ENCODE results near the gene TCL1A. TPM values are rescaled to one million over a fixed set of nuclear protein-coding genes. Genes with fewer than 3 reads are reported as not detected.
"Not testable (repeated sequence)": the region's sequence is repeated elsewhere in the genome, so short reads cannot be mapped to it uniquely, and the experiment has no call there.

The TCL1A gene
- total and polyA plus RNA-seq, 12 donors: 0.22 to 0.33 TPM; not detected in 10

- 81 to 91% (median 85%) methylated on average over 3 to 4 of the region's 4 CpGs for WGBS, 4 donors
- H3K27me3 ChIP-seq: no peaks in the 10 kb centered on the region
- no peak for DNase-seq
Measured at GRCh38 chr14:95674613-95675012, 39.3 kb downstream of the TCL1A start.

GRCh38 chr14:95668235-95668772 lies 45.6 kb downstream of the TCL1A start:
- H3K27ac ChIP-seq: no peak overlapping the region
- no peak for DNase-seq
- no peaks in the 10 kb centered on the region for H3K27me3 ChIP-seq
- peaks cover 0 to 9% of the 10 kb centered on the region in 2 donors for H3K4me1 ChIP-seq (replicated peaks in 1 of 2)
- no peaks in the 10 kb centered on the region for H3K36me3 ChIP-seq (replicated peaks in 1 of 2)
- no peaks in the 10 kb centered on the region for H3K9me3 ChIP-seq (replicated peaks in 1 of 3)
- H3K4me3 ChIP-seq: no peak overlapping the region
- intact Hi-C loops (cut with DNase I): no loop called here
- no peak for TF ChIP-seq POLR2A (IDR thresholded peaks at IDR 0.05)
- TF ChIP-seq CTCF (IDR thresholded peaks at IDR 0.05): no peak
- 80 to 89% (median 86%) methylated on average over 10 of the region's 10 CpGs for WGBS, 4 donors

More at GRCh38 chr14:95674613-95675012, 39.3 kb downstream of the TCL1A start:
- Histone ChIP-seq H3K27ac (no peak overlapping the region), H3K4me1 (replicated peaks in 1 of 2) (peaks cover 5 to 17% of the 10 kb centered on the region in 2 donors), H3K4me3 (no peak overlapping the region), H3K9me3 (replicated peaks in 1 of 3) (no peaks in the 10 kb centered on the region), H3K36me3 (replicated peaks in 1 of 2) (no peaks in the 10 kb centered on the region)
- no peak for TF ChIP-seq CTCF (IDR thresholded peaks at IDR 0.05)
- no peak for TF ChIP-seq POLR2A (IDR thresholded peaks at IDR 0.05)
- intact Hi-C loops (cut with DNase I): no loop called here

GRCh38 chr14:95667249-95667693 lies 46.7 kb downstream of the TCL1A start:
- Histone ChIP-seq H3K9me3 (replicated peaks in 1 of 3) (no peaks in the 10 kb centered on the region), H3K27me3 (no peaks in the 10 kb centered on the region), H3K4me3 (no peak overlapping the region), H3K4me1 (replicated peaks in 1 of 2) (peaks cover 0 to 14% of the 10 kb centered on the region in 2 donors), H3K27ac (no peak overlapping the region), H3K36me3 (replicated peaks in 1 of 2) (no peaks in the 10 kb centered on the region)
- no peak for TF ChIP-seq POLR2A (IDR thresholded peaks at IDR 0.05)
- no peak for TF ChIP-seq CTCF (IDR thresholded peaks at IDR 0.05)
- intact Hi-C loops (cut with DNase I): no loop called here
- WGBS, 4 donors: 50 to 75% (median 67%) methylated on average over 3 of the region's 3 CpGs
- no peak for DNase-seq

- intact Hi-C loops (cut with DNase I): no loop called here
- 17 to 85% (median 79%) methylated on average over 1 to 5 of the region's 5 CpGs for WGBS, 4 donors
- TF ChIP-seq CTCF (IDR thresholded peaks at IDR 0.05) (no peak), POLR2A (IDR thresholded peaks at IDR 0.05) (no peak)
Measured at GRCh38 chr14:95666450-95666849, 47.5 kb downstream of the TCL1A start.

GRCh38 chr14:95665530-95665929 lies 48.4 kb downstream of the TCL1A start:
- intact Hi-C loops (cut with DNase I); DNase-seq; H3K9me3 ChIP-seq (replicated peaks in 1 of 3); H3K27me3 ChIP-seq; H3K36me3 ChIP-seq (replicated peaks in 1 of 2); H3K4me3 ChIP-seq; H3K27ac ChIP-seq: not testable (repeated sequence)
- 81 to 86% (median 84%) methylated on average over 8 of the region's 8 CpGs for WGBS, 4 donors
- H3K4me1 ChIP-seq (replicated peaks in 1 of 2): peaks cover 0 to 14% of the 10 kb centered on the region in 2 donors

More at GRCh38 chr14:95666450-95666849, 47.5 kb downstream of the TCL1A start:
- Histone ChIP-seq H3K36me3 (replicated peaks in 1 of 2) (no peaks in the 10 kb centered on the region), H3K4me1 (replicated peaks in 1 of 2) (peaks cover 0 to 14% of the 10 kb centered on the region in 2 donors), H3K27me3 (no peaks in the 10 kb centered on the region), H3K9me3 (replicated peaks in 1 of 3) (no peaks in the 10 kb centered on the region), H3K4me3 (no peak overlapping the region), H3K27ac (no peak overlapping the region)
- no peak for DNase-seq

Measured in adrenal gland (tissue), 12 donors.